ENCODE data around the gene MRPL4.
A peak's percentile ranks its signal among the peaks of the same experiment; 100 is the strongest.

MRPL4 gene

GRCh38 chr19:10251792-10252694, at the start of gene MRPL4:
TSS of gene MRPL4 (plus strand) at chr19:10252214. CDS start at chr19:10252254, 40 bp downstream.
- DNase-seq (ENCODE audit: low spot score) = peak; percentile 98
- Histone ChIP-seq H3K27ac (peak within 1 kb of the TSS; percentile 52 to 86), H3K4me3 (peak within 1 kb of the TSS; percentile 89)
- TF ChIP-seq, protein P1, sequence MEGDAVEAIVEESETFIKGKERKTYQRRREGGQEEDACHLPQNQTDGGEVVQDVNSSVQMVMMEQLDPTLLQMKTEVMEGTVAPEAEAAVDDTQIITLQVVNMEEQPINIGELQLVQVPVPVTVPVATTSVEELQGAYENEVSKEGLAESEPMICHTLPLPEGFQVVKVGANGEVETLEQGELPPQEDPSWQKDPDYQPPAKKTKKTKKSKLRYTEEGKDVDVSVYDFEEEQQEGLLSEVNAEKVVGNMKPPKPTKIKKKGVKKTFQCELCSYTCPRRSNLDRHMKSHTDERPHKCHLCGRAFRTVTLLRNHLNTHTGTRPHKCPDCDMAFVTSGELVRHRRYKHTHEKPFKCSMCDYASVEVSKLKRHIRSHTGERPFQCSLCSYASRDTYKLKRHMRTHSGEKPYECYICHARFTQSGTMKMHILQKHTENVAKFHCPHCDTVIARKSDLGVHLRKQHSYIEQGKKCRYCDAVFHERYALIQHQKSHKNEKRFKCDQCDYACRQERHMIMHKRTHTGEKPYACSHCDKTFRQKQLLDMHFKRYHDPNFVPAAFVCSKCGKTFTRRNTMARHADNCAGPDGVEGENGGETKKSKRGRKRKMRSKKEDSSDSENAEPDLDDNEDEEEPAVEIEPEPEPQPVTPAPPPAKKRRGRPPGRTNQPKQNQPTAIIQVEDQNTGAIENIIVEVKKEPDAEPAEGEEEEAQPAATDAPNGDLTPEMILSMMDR (IDR thresholded peaks at IDR 0.05) = no peak

- DNase-seq (ENCODE audit: low spot score) = no peak
- TF ChIP-seq, protein P1 (IDR thresholded peaks at IDR 0.05) = no peak
- no peak overlapping the region for H3K4me3 ChIP-seq
- H3K27ac ChIP-seq = no peak overlapping the region
Measured at GRCh38 chr19:10203686-10204085, 48.3 kb upstream of the MRPL4 start.

DNA sequence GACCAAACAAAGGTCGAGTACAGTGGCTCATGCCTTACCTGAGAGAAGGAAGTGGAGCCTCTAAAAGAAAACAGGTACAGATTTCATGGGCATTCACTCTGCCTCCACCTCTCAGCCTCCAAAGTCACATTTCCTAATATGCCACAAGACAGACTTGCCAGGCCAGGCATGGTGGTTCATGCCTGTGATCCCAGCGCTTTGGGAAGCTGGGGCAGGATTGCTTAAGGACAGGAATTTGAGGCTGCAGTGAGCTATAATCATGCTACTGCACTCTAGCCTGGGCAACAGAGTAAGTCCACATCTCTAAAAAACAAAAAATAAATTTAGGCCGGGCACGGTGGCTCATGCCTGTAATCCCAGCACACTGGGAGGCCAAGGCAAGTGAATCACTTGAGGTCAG, 46.4 kb upstream of the MRPL4 start:
- DNase-seq (ENCODE audit: low spot score) = no peak
- no peak overlapping the region for H3K27ac ChIP-seq
- no peak overlapping the region for H3K4me3 ChIP-seq
- TF ChIP-seq, protein P1 (IDR thresholded peaks at IDR 0.05) = no peak

DNA sequence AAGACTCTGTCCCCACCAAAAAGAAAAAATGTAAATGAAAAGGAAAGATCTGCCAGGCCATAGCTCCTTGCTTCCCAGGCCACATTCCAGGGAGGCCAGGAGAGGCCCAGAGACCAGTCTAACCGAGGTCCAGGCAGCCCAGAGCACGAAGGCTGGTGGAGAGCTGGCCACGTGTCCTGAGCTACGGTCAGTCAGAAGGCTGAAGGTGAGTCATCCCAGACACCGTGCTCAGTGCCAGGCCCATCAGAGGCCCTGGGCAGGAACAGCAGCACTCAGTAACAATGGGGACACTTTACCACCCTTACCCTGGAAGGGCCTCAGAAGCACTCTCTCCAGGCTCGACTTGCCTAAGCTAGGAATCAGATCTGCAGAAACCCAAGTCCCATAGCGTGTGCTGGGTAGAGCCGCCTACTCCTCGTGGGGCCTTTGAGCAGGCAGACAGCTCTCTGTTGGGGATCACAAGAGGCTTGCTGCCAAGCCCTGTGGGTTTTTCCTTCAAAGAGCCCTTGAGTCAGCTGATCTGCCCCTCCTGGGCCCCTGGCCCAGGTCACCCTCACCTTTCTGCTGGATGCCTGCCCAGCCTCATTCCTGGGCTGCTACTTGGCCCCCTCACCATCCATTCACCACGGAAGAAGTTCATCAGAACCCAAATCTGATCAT, 45.7 kb upstream of the MRPL4 start:
- H3K27ac ChIP-seq = no peak overlapping the region
- TF ChIP-seq, protein P1 (IDR thresholded peaks at IDR 0.05) = no peak
- DNase-seq (ENCODE audit: low spot score) = no peak
- no peak overlapping the region for H3K4me3 ChIP-seq

DNA sequence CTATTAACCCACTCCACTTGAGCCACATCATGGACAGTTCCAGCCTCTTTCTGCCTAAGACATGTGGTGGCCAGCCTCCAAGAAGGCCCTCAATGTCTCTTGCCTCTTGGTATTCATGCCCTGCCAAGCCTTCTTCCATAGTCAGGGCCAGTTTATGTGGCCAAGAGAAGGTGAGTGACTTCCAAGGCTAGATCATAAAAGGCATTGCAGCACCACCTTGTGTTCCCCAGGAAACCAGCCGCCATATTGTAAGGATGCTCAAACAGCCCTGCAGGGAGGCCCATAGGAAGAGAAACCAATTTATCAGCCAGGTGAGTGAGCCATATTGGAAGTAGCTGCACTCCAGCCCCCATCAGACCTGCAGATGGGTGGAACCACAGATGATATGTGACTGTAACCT, 45.0 kb upstream of the MRPL4 start:
- H3K27ac ChIP-seq = no peak overlapping the region
- TF ChIP-seq, protein P1 (IDR thresholded peaks at IDR 0.05) = no peak

GRCh38 chr19:10209315-10209714, 42.7 kb upstream of the MRPL4 start:
- DNase-seq (ENCODE audit: low spot score) = no peak
- Histone ChIP-seq H3K4me3 (no peak overlapping the region), H3K27ac (no peak overlapping the region)
- TF ChIP-seq, protein P1 (IDR thresholded peaks at IDR 0.05) = no peak

More for the DNA sequence above, 45.0 kb upstream of the MRPL4 start:
- no peak for DNase-seq (ENCODE audit: low spot score)
- H3K4me3 ChIP-seq = no peak overlapping the region
